Glutamatergic neuron (in vitro differentiated cells): Measurements from ENCODE around the gene HCN3. TPM values are rescaled to one million over a fixed set of nuclear protein-coding genes. Genes with fewer than 3 reads are reported as not detected.
"Not testable (repeated sequence)": the region's sequence is repeated elsewhere in the genome, so short reads cannot be mapped to it uniquely, and the experiment has no call there.

ENCODE experiments used
- DNase-seq: peaks from one replicate; pipeline ENCODE4 v3.0.0; 2022
- H3K27ac Mint-ChIP-seq: one replicate; pipeline ENCODE4 v1.8.0; 2020; ENCODE audit warnings: mild to moderate bottlenecking, mixed read lengths, inconsistent platforms; ENCODE audit not compliant: unreplicated experiment
- H3K27me3 Mint-ChIP-seq: one replicate; pipeline ENCODE4 v1.8.0; 2020; ENCODE audit warnings: mild to moderate bottlenecking, moderate library complexity, mixed read lengths, inconsistent platforms; ENCODE audit not compliant: unreplicated experiment
- H3K36me3 Mint-ChIP-seq: one replicate; pipeline ENCODE4 v1.8.0; 2020; ENCODE audit warnings: mild to moderate bottlenecking, mixed read lengths, inconsistent platforms; ENCODE audit not compliant: unreplicated experiment
- H3K4me1 Mint-ChIP-seq: one replicate; pipeline ENCODE4 v1.8.0; 2020; ENCODE audit warnings: mild to moderate bottlenecking, low read depth, mixed read lengths, inconsistent platforms; ENCODE audit not compliant: unreplicated experiment
- H3K4me3 Mint-ChIP-seq: one replicate; pipeline ENCODE4 v1.8.0; 2020; ENCODE audit warnings: mild to moderate bottlenecking, mixed read lengths, inconsistent platforms; ENCODE audit not compliant: unreplicated experiment
- H3K9me3 Mint-ChIP-seq: one replicate; pipeline ENCODE4 v1.8.0; 2020; ENCODE audit warnings: mild to moderate bottlenecking, moderate library complexity, mixed read lengths, inconsistent platforms; ENCODE audit not compliant: unreplicated experiment
- CTCF ChIP-seq: fragments of 200-600 bp; sonication (generic); IDR thresholded peaks from one replicate; pipeline ENCODE4 v1.5.0; 2021; ENCODE audit not compliant: partially characterized antibody, unreplicated experiment
- total RNA-seq: library from RNA; stranded (reverse); fragmentation: NEBNext Ultra II Directional; extraction: Animal tissue kit (Norgen Biotek cat#: 25700); gene quantifications from one replicate; pipeline ENCODE4 v1.2.1, GENCODE V29; 2021; ENCODE audit not compliant: unreplicated experiment

HCN3 gene
- total RNA-seq, 1 donor from 2014 or later, result 30.5 TPM

DNA sequence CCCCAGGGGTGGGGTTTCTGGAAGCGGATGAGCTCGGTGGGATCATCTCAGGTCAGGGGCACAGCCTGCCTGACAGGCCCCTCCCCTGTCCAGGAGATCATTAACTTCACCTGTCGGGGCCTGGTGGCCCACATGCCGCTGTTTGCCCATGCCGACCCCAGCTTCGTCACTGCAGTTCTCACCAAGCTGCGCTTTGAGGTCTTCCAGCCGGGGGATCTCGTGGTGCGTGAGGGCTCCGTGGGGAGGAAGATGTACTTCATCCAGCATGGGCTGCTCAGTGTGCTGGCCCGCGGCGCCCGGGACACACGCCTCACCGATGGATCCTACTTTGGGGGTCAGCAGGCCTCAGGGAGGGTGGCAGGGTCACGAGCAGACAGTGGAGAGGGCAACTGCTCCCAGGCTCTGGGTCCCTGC, 8.4 kb downstream of the HCN3 start:
- no peak overlapping the region for H3K27ac Mint-ChIP-seq
- H3K4me3 Mint-ChIP-seq, result no peak overlapping the region
- no peaks in the 10 kb centered on the region for H3K4me1 Mint-ChIP-seq
- H3K27me3 Mint-ChIP-seq, result peaks cover 2% of the 10 kb centered on the region
- H3K9me3 Mint-ChIP-seq, result peaks cover 9% of the 10 kb centered on the region
- no peak for TF ChIP-seq CTCF
- H3K36me3 Mint-ChIP-seq, result peaks cover 12% of the 10 kb centered on the region
- DNase-seq, result no peak

GRCh38 chr1:155286544-155286943, 9.3 kb downstream of the HCN3 start:
- no peak for DNase-seq
- H3K36me3 Mint-ChIP-seq, result peaks cover 12% of the 10 kb centered on the region
- H3K4me1 Mint-ChIP-seq, result no peaks in the 10 kb centered on the region
- H3K9me3 Mint-ChIP-seq, result peaks cover 9% of the 10 kb centered on the region
- H3K27ac Mint-ChIP-seq, result no peak overlapping the region
- H3K4me3 Mint-ChIP-seq, result no peak overlapping the region
- peaks cover 2% of the 10 kb centered on the region for H3K27me3 Mint-ChIP-seq
- TF ChIP-seq CTCF, result no peak

DNA sequence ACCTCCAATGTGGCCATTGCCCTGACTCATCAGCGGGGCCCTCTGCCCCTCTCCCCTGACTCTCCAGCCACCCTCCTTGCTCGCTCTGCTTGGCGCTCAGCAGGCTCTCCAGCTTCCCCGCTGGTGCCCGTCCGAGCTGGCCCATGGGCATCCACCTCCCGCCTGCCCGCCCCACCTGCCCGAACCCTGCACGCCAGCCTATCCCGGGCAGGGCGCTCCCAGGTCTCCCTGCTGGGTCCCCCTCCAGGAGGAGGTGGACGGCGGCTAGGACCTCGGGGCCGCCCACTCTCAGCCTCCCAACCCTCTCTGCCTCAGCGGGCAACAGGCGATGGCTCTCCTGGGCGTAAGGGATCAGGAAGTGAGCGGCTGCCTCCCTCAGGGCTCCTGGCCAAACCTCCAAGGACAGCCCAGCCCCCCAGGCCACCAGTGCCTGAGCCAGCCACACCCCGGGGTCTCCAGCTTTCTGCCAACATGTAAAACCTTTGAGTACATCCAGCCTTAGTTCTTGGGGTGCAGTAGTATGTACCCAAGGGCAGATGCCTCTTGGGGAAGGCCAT, 10.8 kb downstream of the HCN3 start:
- H3K36me3 Mint-ChIP-seq, result peaks cover 12% of the 10 kb centered on the region
- DNase-seq, result no peak
- H3K4me3 Mint-ChIP-seq, result no peak overlapping the region
- peaks cover 9% of the 10 kb centered on the region for H3K9me3 Mint-ChIP-seq
- H3K4me1 Mint-ChIP-seq, result no peaks in the 10 kb centered on the region
- H3K27me3 Mint-ChIP-seq, result peaks cover 2% of the 10 kb centered on the region
- TF ChIP-seq CTCF, result no peak
- H3K27ac Mint-ChIP-seq, result no peak overlapping the region

GRCh38 chr1:155291006-155291405, 13.7 kb downstream of the HCN3 start:
- not testable (repeated sequence) for H3K4me3 Mint-ChIP-seq, H3K9me3 Mint-ChIP-seq
- peaks cover 14% of the 10 kb centered on the region for H3K27me3 Mint-ChIP-seq

GRCh38 chr1:155293086-155293749, 16.0 kb downstream of the HCN3 start:
- Mint-ChIP-seq H3K27me3 (peaks cover 24% of the 10 kb centered on the region), H3K36me3 (peaks cover 8% of the 10 kb centered on the region), H3K27ac (no peak overlapping the region), H3K4me1 (peaks cover 2% of the 10 kb centered on the region), H3K9me3 (peaks cover 9% of the 10 kb centered on the region), H3K4me3 (no peak overlapping the region)
- no peak for DNase-seq
- TF ChIP-seq CTCF, result no peak

More at GRCh38 chr1:155291006-155291405, 13.7 kb downstream of the HCN3 start:
- not testable (repeated sequence) for H3K27ac Mint-ChIP-seq, H3K4me1 Mint-ChIP-seq, DNase-seq, H3K36me3 Mint-ChIP-seq
